ENCODE results near the gene CAP2. TPM values are rescaled to one million over a fixed set of nuclear protein-coding genes. Genes with fewer than 3 reads are reported as not detected.

Gene CAP2
- total RNA-seq, 2 donors from 2014 or later, result 2.7 to 10.4 TPM

- Histone ChIP-seq H3K9ac (ENCODE audit: low read depth in 2 of 2, low read length in 2 of 2) (no peak overlapping the region), H3K4me3 (no peak overlapping the region), H3K27me3 (no peaks in the 10 kb centered on the region), H3K36me3 (no peaks in the 10 kb centered on the region), H3K27ac (no peak overlapping the region), H3K9me3 (no peaks in the 10 kb centered on the region), H3K4me1 (no peaks in the 10 kb centered on the region)
- TF ChIP-seq CTCF (IDR thresholded peaks at IDR 0.05), result no peak
- intact Hi-C loops (cut with DNase I), result no loop called here
- no peak for DNase-seq
These were observed 159.5 kb downstream of the CAP2 start for GRCh38 chr6:17552861-17553260.

GRCh38 chr6:17556014-17556413 lies 162.6 kb downstream of the CAP2 start:
- no peaks in the 10 kb centered on the region for H3K9me3 ChIP-seq
- H3K4me1 ChIP-seq, result no peaks in the 10 kb centered on the region
- intact Hi-C loops (cut with DNase I), result no loop called here
- no peak overlapping the region for H3K9ac ChIP-seq (ENCODE audit: low read depth in 2 of 2, low read length in 2 of 2)
- no peaks in the 10 kb centered on the region for H3K36me3 ChIP-seq
- no peak for DNase-seq
- no peak overlapping the region for H3K27ac ChIP-seq
- no peak for TF ChIP-seq CTCF (IDR thresholded peaks at IDR 0.05)
- H3K27me3 ChIP-seq, result no peaks in the 10 kb centered on the region
- H3K4me3 ChIP-seq, result no peak overlapping the region

GRCh38 chr6:17562636-17563035 lies 169.2 kb downstream of the CAP2 start:
- H3K4me1 ChIP-seq, result no peaks in the 10 kb centered on the region
- TF ChIP-seq CTCF (IDR thresholded peaks at IDR 0.05), result no peak
- no peak overlapping the region for H3K27ac ChIP-seq
- DNase-seq, result no peak
- H3K4me3 ChIP-seq, result no peak overlapping the region
- no peaks in the 10 kb centered on the region for H3K36me3 ChIP-seq
- no peak overlapping the region for H3K9ac ChIP-seq (ENCODE audit: low read depth in 2 of 2, low read length in 2 of 2)
- intact Hi-C loops (cut with DNase I), result no loop called here
- H3K27me3 ChIP-seq, result no peaks in the 10 kb centered on the region
- no peaks in the 10 kb centered on the region for H3K9me3 ChIP-seq

- Histone ChIP-seq H3K27me3 (no peaks in the 10 kb centered on the region), H3K36me3 (no peaks in the 10 kb centered on the region), H3K4me1 (no peaks in the 10 kb centered on the region), H3K9me3 (no peaks in the 10 kb centered on the region), H3K4me3 (no peak overlapping the region), H3K9ac (ENCODE audit: low read depth in 2 of 2, low read length in 2 of 2) (no peak overlapping the region), H3K27ac (no peak overlapping the region)
- no peak for DNase-seq
- intact Hi-C loops (cut with DNase I), result no loop called here
- no peak for TF ChIP-seq CTCF (IDR thresholded peaks at IDR 0.05)
These were observed 172.0 kb downstream of the CAP2 start for GRCh38 chr6:17565399-17565798.

- Histone ChIP-seq H3K4me1 (no peaks in the 10 kb centered on the region), H3K9me3 (no peaks in the 10 kb centered on the region), H3K36me3 (no peaks in the 10 kb centered on the region), H3K4me3 (no peak overlapping the region), H3K27me3 (no peaks in the 10 kb centered on the region), H3K27ac (no peak overlapping the region), H3K9ac (ENCODE audit: low read depth in 2 of 2, low read length in 2 of 2) (no peak overlapping the region)
- intact Hi-C loops (cut with DNase I), result loop anchor here (10.0 kb wide), 1 partner anchor 70 kb away; no protein-coding TSS in a partner anchor
- DNase-seq, result no peak
- no peak for TF ChIP-seq CTCF (IDR thresholded peaks at IDR 0.05)
These were observed 181.6 kb downstream of the CAP2 start for GRCh38 chr6:17574866-17575560.
